GM12878 (cell line): ENCODE data around the gene PUDP.
"Not testable (repeated sequence)": the region's sequence is repeated elsewhere in the genome, so short reads cannot be mapped to it uniquely, and the experiment has no call there.

Source experiments
- CTCF ChIP-seq, 3 experiments: IDR thresholded peaks in 2 of 3; conservative IDR thresholded peaks in 1 of 3; 2 replicates each; pipeline ENCODE4 v1.5.1; 2011; ENCODE audit warnings: low read depth in 3 of 3, low read length in 3 of 3, mild to moderate bottlenecking in 3 of 3, control low read depth in 2 of 3, moderate library complexity in 2 of 3, inconsistent platforms in 1 of 3, mixed read lengths in 1 of 3; ENCODE audit not compliant: control insufficient read depth in 2 of 3, insufficient read depth in 1 of 3; ENCODE audit errors: extremely low read depth in 1 of 3
- ELK1 ChIP-seq: IDR thresholded peaks from 2 replicates; pipeline ENCODE4 v1.6.1; 2012; ENCODE audit warnings: low read depth, low read length, improper control_type of control experiment
- LARP7 ChIP-seq: fragments of 450-650 bp; IDR thresholded peaks from 2 replicates; pipeline ENCODE4 v1.6.1; 2017; ENCODE audit warnings: mild to moderate bottlenecking
- MLLT1 ChIP-seq: fragments of 450-650 bp; IDR thresholded peaks from 2 replicates; pipeline ENCODE4 v1.6.1; 2016; ENCODE audit warnings: mild to moderate bottlenecking
- RBBP5 ChIP-seq: fragments of 200-600 bp; sonication (generic); conservative IDR thresholded peaks from 2 replicates; pipeline ENCODE4 v1.6.1; 2016
- TF ChIP-seq, protein P1 (sequence below): IDR thresholded peaks from 2 replicates; pipeline ENCODE4 v1.6.1; 2011; ENCODE audit warnings: borderline replicate concordance, low read depth, mild to moderate bottlenecking, moderate library complexity, mixed read lengths, low read length; ENCODE audit not compliant: insufficient read depth; ENCODE audit errors: extremely low read length
- TF ChIP-seq, protein P2 (sequence below): fragments of 450-650 bp; IDR thresholded peaks from 2 replicates; pipeline ENCODE4 v1.6.1; 2017; ENCODE audit warnings: borderline replicate concordance

DNA sequence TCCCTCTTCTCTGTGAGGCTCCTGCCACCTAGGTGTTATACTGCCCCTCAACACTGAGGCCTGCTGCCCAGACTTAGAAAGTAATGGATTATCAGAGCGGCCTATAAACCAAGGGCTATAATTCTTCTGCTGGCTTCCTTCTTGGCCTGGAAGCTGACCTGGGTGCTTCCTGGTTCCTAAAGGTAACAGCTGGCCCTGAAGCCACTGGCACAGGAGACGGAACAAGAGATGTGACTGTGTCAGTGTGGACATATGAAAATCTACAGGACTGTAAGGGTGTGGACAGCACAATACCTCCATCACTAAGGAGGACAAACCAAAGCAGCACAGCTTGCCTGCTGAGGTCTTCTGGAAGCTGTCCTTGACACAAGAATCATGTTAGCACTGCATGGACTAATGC lies 52.3 kb downstream of the PUDP start:
- TF ChIP-seq, protein P1, sequence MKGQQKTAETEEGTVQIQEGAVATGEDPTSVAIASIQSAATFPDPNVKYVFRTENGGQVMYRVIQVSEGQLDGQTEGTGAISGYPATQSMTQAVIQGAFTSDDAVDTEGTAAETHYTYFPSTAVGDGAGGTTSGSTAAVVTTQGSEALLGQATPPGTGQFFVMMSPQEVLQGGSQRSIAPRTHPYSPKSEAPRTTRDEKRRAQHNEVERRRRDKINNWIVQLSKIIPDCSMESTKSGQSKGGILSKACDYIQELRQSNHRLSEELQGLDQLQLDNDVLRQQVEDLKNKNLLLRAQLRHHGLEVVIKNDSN = not testable (repeated sequence)
- not testable (repeated sequence) for TF ChIP-seq RBBP5; LARP7; CTCF (IDR thresholded peaks at IDR 0.05 in 2 of 3, conservative IDR thresholded peaks at IDR 0.05 in 1 of 3; ENCODE audit: control insufficient read depth in 2 of 3, extremely low read depth in 1 of 3, insufficient read depth in 1 of 3, low read depth in 3 of 3, low read length in 3 of 3); ELK1; MLLT1
- TF ChIP-seq, protein P2, sequence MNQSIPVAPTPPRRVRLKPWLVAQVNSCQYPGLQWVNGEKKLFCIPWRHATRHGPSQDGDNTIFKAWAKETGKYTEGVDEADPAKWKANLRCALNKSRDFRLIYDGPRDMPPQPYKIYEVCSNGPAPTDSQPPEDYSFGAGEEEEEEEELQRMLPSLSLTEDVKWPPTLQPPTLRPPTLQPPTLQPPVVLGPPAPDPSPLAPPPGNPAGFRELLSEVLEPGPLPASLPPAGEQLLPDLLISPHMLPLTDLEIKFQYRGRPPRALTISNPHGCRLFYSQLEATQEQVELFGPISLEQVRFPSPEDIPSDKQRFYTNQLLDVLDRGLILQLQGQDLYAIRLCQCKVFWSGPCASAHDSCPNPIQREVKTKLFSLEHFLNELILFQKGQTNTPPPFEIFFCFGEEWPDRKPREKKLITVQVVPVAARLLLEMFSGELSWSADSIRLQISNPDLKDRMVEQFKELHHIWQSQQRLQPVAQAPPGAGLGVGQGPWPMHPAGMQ = not testable (repeated sequence)
